ENCODE results near the gene PPP1R3E. TPM values are rescaled to one million over a fixed set of nuclear protein-coding genes. Genes with fewer than 3 reads are reported as not detected.

The PPP1R3E gene
- total RNA-seq, 2 donors from 2014 or later: 8.7 TPM

- no peak for DNase-seq (ENCODE audit: low spot score)
- TF ChIP-seq CTCF (IDR thresholded peaks at IDR 0.05): no peak
- ATAC-seq (ENCODE audit: insufficient number of reproducible peaks, low FRiP score, low read depth): no peak
- peaks cover 19% of the 10 kb centered on the region for H3K36me3 ChIP-seq
- no peak overlapping the region for H3K4me3 ChIP-seq
- no peak overlapping the region for H3K27ac ChIP-seq
- H3K9me3 ChIP-seq: no peaks in the 10 kb centered on the region
- H3K27me3 ChIP-seq (replicated peaks; ENCODE audit: insufficient read depth): no peaks in the 10 kb centered on the region
- peaks cover 8 to 17% of the 10 kb centered on the region in 2 donors for H3K4me1 ChIP-seq (ENCODE audit: control insufficient read depth in 1 of 2, low read depth in 2 of 2)
These were observed 22.3 kb upstream of the PPP1R3E start for GRCh38 chr14:23324993-23325392.

- no peak for ATAC-seq (ENCODE audit: insufficient number of reproducible peaks, low FRiP score, low read depth)
- Histone ChIP-seq H3K9me3 (no peaks in the 10 kb centered on the region), H3K27ac (no peak overlapping the region), H3K27me3 (replicated peaks; ENCODE audit: insufficient read depth) (no peaks in the 10 kb centered on the region), H3K4me1 (ENCODE audit: control insufficient read depth in 1 of 2, low read depth in 2 of 2) (peaks cover 8 to 18% of the 10 kb centered on the region in 2 donors), H3K36me3 (peaks cover 19% of the 10 kb centered on the region), H3K4me3 (no peak overlapping the region)
- TF ChIP-seq CTCF (IDR thresholded peaks at IDR 0.05): no peak
- DNase-seq (ENCODE audit: low spot score): no peak
These were observed 21.8 kb upstream of the PPP1R3E start for GRCh38 chr14:23324455-23324846.

- H3K27me3 ChIP-seq (replicated peaks; ENCODE audit: insufficient read depth): no peaks in the 10 kb centered on the region
- no peak overlapping the region for H3K27ac ChIP-seq
- no peak for TF ChIP-seq CTCF (IDR thresholded peaks at IDR 0.05)
- H3K9me3 ChIP-seq: no peaks in the 10 kb centered on the region
- peaks cover 19% of the 10 kb centered on the region for H3K36me3 ChIP-seq
- ATAC-seq (ENCODE audit: insufficient number of reproducible peaks, low FRiP score, low read depth) (no peak), DNase-seq (ENCODE audit: low spot score) (no peak)
- H3K4me3 ChIP-seq: no peak overlapping the region
- H3K4me1 ChIP-seq (ENCODE audit: control insufficient read depth in 1 of 2, low read depth in 2 of 2): peaks cover 8 to 18% of the 10 kb centered on the region in 2 donors
These were observed 21.3 kb upstream of the PPP1R3E start for GRCh38 chr14:23323838-23324454.

- ATAC-seq (ENCODE audit: insufficient number of reproducible peaks, low FRiP score, low read depth) (no peak), DNase-seq (ENCODE audit: low spot score) (no peak)
- H3K27me3 ChIP-seq (replicated peaks; ENCODE audit: insufficient read depth): no peaks in the 10 kb centered on the region
- peaks cover 19% of the 10 kb centered on the region for H3K36me3 ChIP-seq
- TF ChIP-seq CTCF (IDR thresholded peaks at IDR 0.05): no peak
- H3K4me1 ChIP-seq (ENCODE audit: control insufficient read depth in 1 of 2, low read depth in 2 of 2): peaks cover 8 to 18% of the 10 kb centered on the region in 2 donors
- H3K4me3 ChIP-seq: peak overlapping the region; percentile 95
- no peaks in the 10 kb centered on the region for H3K9me3 ChIP-seq
- peak overlapping the region; percentile 92 to 93 for H3K27ac ChIP-seq
These were observed 20.2 kb upstream of the PPP1R3E start for GRCh38 chr14:23322568-23323517.

Measured in thoracic aorta (tissue), 2 donors.